GM12878 (cell line): Measurements from ENCODE around the gene CDC37. TPM values are rescaled to one million over a fixed set of nuclear protein-coding genes. Genes with fewer than 3 reads are reported as not detected.
A peak's percentile ranks its signal among the peaks of the same experiment; 100 is the strongest.

Source experiments
- ATF3 ChIP-seq: IDR thresholded peaks from 2 replicates; pipeline ENCODE4 v1.6.1; 2011; ENCODE audit warnings: low read depth, mild to moderate bottlenecking, low read length, moderate library complexity, borderline replicate concordance; ENCODE audit errors: extremely low read depth
- BHLHE40 ChIP-seq, 2 experiments: fragments of 450-650 bp in 1 of 2; IDR thresholded peaks; 2 replicates each; pipeline ENCODE4 v1.6.1; 2011 to 2017; ENCODE audit warnings: low read depth in 2 of 2, borderline replicate concordance in 1 of 2, improper control_type of control experiment in 1 of 2, low read length in 1 of 2, mild to moderate bottlenecking in 1 of 2
- BRCA1 ChIP-seq: IDR thresholded peaks from 2 replicates; pipeline ENCODE4 v1.6.1; 2011; ENCODE audit warnings: low read depth, low read length, improper control_type of control experiment
- CBX5 ChIP-seq: sonication (generic); IDR thresholded peaks from 2 replicates; pipeline ENCODE4 v1.6.1; 2016; ENCODE audit warnings: low read depth, moderate library complexity, mild to moderate bottlenecking, inconsistent platforms
- NFYB ChIP-seq: IDR thresholded peaks from 2 replicates; pipeline ENCODE4 v1.6.1; 2011; ENCODE audit warnings: low read depth, mild to moderate bottlenecking, low read length, improper control_type of control experiment, moderate library complexity; ENCODE audit not compliant: insufficient read depth
- PRDM15 ChIP-seq: fragments of 450-650 bp; formaldehyde crosslinking; IDR thresholded peaks from 2 replicates; pipeline ENCODE4 v1.4.0; 2020; ENCODE audit warnings: mild to moderate bottlenecking, moderate library complexity
- RELB ChIP-seq: fragments of 450-650 bp; IDR thresholded peaks from 2 replicates; pipeline ENCODE4 v1.6.1; 2017; ENCODE audit warnings: low read depth, mild to moderate bottlenecking, moderate library complexity
- RFX5 ChIP-seq: IDR thresholded peaks from 2 replicates; pipeline ENCODE4 v1.6.1; 2011; ENCODE audit warnings: low read depth, low read length, improper control_type of control experiment
- SMAD5 ChIP-seq: IDR thresholded peaks from 2 replicates; pipeline ENCODE4 v1.6.1; 2016; ENCODE audit warnings: antibody characterized with exemption, low read depth
- SREBF2 ChIP-seq: IDR thresholded peaks from 2 replicates; pipeline ENCODE4 v1.6.1; 2012; ENCODE audit warnings: mild to moderate bottlenecking, low read length
- STAT3 ChIP-seq: IDR thresholded peaks from 2 replicates; pipeline ENCODE4 v1.6.1; 2011; ENCODE audit warnings: low read depth, low read length, improper control_type of control experiment
- TARDBP ChIP-seq: IDR thresholded peaks from 2 replicates; pipeline ENCODE4 v1.6.1; 2016; ENCODE audit warnings: borderline replicate concordance
- ZBTB4 ChIP-seq: fragments of 450-650 bp; formaldehyde crosslinking; IDR thresholded peaks from 2 replicates; pipeline ENCODE4 v1.4.0; 2022; ENCODE audit warnings: mild to moderate bottlenecking, moderate library complexity
- ZBTB40 ChIP-seq: fragments of 450-650 bp; IDR thresholded peaks from 2 replicates; pipeline ENCODE4 v1.6.1; 2016; ENCODE audit warnings: mild to moderate bottlenecking, moderate library complexity, borderline replicate concordance
- ZNF207 ChIP-seq: fragments of 450-650 bp; IDR thresholded peaks from 2 replicates; pipeline ENCODE4 v1.6.1; 2014; ENCODE audit warnings: antibody characterized with exemption, mild to moderate bottlenecking, borderline replicate concordance
- polyA plus RNA-seq, 11 experiments: library from polyadenylated mRNA; depleted of rRNA in 4 of 11; unstranded in 6 of 11; stranded (reverse) in 5 of 11; fragments of >200 nt; fragmentation: Nextera tagmentation in 4 of 11; fragmentation: Illumina TruSeq in 1 of 11; extraction: Ambion mirVana in 4 of 11; extraction: Trizol in 1 of 11; gene quantifications; 1 replicate in 1 of 11; 2 replicates in 10 of 11; pipeline versions ENCODE4 v1.2.1 to v1.2.3, GENCODE V29; 2011 to 2016; ENCODE audit warnings: inconsistent platforms in 2 of 11, missing spikeins in 2 of 11, low read depth in 1 of 11
- total RNA-seq, 4 experiments: library from RNA; depleted of rRNA in 3 of 4; stranded (reverse); fragments of >200 nt in 3 of 4; fragmentation: Illumina TruSeq in 1 of 4; extraction: Trizol in 1 of 4; gene quantifications; 2 replicates each; pipeline versions ENCODE4 v1.2.1 to v1.2.3, GENCODE V29; 2013 to 2021

The CDC37 gene
- total and polyA plus RNA-seq, 10 of the 15 experiments (the other 5 are each of a cell fraction or from before 2014, with no cell fraction given) = 4.7 to 265 (median 176) TPM

GRCh38 chr19:10380313-10381102 is 22.8 kb downstream of the CDC37 start, which contains the start of gene TYK2 (continued):
- TF ChIP-seq ZBTB4 (CRISPR knock-in tag) (no peak), CBX5 (no peak), BHLHE40 (IDR thresholded peaks at IDR 0.05; ENCODE audit: borderline replicate concordance in 1 of 2, low read depth in 2 of 2, low read length in 1 of 2) (peak; percentile 60 to 70), ZBTB40 (no peak; the same call in 1 of the 2 replicates), SMAD5 (peak; percentile 77; the same call in 1 of the 2 replicates), RFX5 (peak; percentile 96), NFYB (peak; percentile 99), RELB (peak; percentile 96), ZNF207 (no peak), PRDM15 (CRISPR knock-in tag) (no peak), SREBF2 (peak; percentile 86), BRCA1 (no peak; the same call in 1 of the 2 replicates), ATF3 (no peak), STAT3 (no peak), TARDBP (peak; percentile 62; the same call in 1 of the 2 replicates)
